Hematopoietic multipotent progenitor cell treated with erythropoietin and hydrocortisone succinate and interleukin-3 and kit ligand, for 8 days (in vitro differentiated cells): ENCODE data around the gene BCKDK.
"Not testable (repeated sequence)": the region's sequence is repeated elsewhere in the genome, so short reads cannot be mapped to it uniquely, and the experiment has no call there.

ENCODE experiments used
- DNase-seq: peaks from one replicate; pipeline ENCODE4 v3.0.0-alpha.2; 2015

The BCKDK gene

GRCh38 chr16:31100876-31101641 lies 7.1 kb upstream of the BCKDK start:
- not testable (repeated sequence) for DNase-seq

GRCh38 chr16:31105677-31106213 lies 2.4 kb upstream of the BCKDK start:
- DNase-seq, result peak; percentile 87

GRCh38 chr16:31106509-31107464 lies 1.4 kb upstream of the BCKDK start:
- DNase-seq, result no peak

- no peak for DNase-seq
Observed at GRCh38 chr16:31107465-31107867, 720 bp upstream of the BCKDK start.

GRCh38 chr16:31108794-31109558 lies 790 bp downstream of the BCKDK start:
- no peak for DNase-seq

- no peak for DNase-seq
Observed at GRCh38 chr16:31109622-31110021, 1.4 kb downstream of the BCKDK start.

GRCh38 chr16:31110106-31111034 lies 2.2 kb downstream of the BCKDK start:
- DNase-seq, result no peak

GRCh38 chr16:31111881-31112466 lies 3.8 kb downstream of the BCKDK start:
- DNase-seq, result no peak

- no peak for DNase-seq
Observed at GRCh38 chr16:31112711-31113110, 4.5 kb downstream of the BCKDK start.

GRCh38 chr16:31113121-31114120 lies 5.2 kb downstream of the BCKDK start:
- peak; percentile 18 for DNase-seq

- DNase-seq, result no peak
Observed at GRCh38 chr16:31114468-31114867, 6.3 kb downstream of the BCKDK start.

- peak; percentile 99 for DNase-seq
Observed at GRCh38 chr16:31117384-31118222, 9.4 kb downstream of the BCKDK start, which contains the start of gene KAT8. KAT8 (plus strand) TSS chr16:31117664; CDS start chr16:31117682, 18 bp downstream.

- no peak for DNase-seq
Observed at GRCh38 chr16:31118223-31119155, 10.3 kb downstream of the BCKDK start.

- DNase-seq, result no peak
Observed at GRCh38 chr16:31120129-31120528, 11.9 kb downstream of the BCKDK start.

- DNase-seq, result no peak
Observed at GRCh38 chr16:31125844-31126243, 17.7 kb downstream of the BCKDK start.

- no peak for DNase-seq
Observed at GRCh38 chr16:31127182-31127581, 19.0 kb downstream of the BCKDK start.

GRCh38 chr16:31128711-31129567 lies 20.8 kb downstream of the BCKDK start:
- peak; percentile 92 for DNase-seq
